Kidney (tissue), 14 donors: Measurements from ENCODE around the gene RBMS3. TPM values are rescaled to one million over a fixed set of nuclear protein-coding genes. Genes with fewer than 3 reads are reported as not detected.

Source experiments
- DNase-seq, 5 donors: peaks; one replicate each; pipeline ENCODE4 v3.0.0-alpha.2; 2013 to 2020
- FAIRE-seq: peaks from 2 replicates; lab custom pipeline; 2012; peaks lifted over from hg19 to GRCh38; lab: Jason Lieb, UNC
- H3K27ac ChIP-seq, 2 donors: one replicate each; pipeline ENCODE4 v1.7.0; 2013; ENCODE audit warnings: low read depth in 2 of 2, low read length in 2 of 2, inconsistent platforms in 1 of 2
- H3K27me3 ChIP-seq: one replicate; pipeline ENCODE4 v1.7.1; 2013; ENCODE audit warnings: low read length, inconsistent platforms; ENCODE audit not compliant: control insufficient read depth, insufficient read depth
- H3K36me3 ChIP-seq, 3 donors: one replicate each; pipeline versions ENCODE4 v1.7.0 to v1.7.1; 2013; ENCODE audit warnings: low read length in 3 of 3, control low read depth in 1 of 3, inconsistent platforms in 1 of 3; ENCODE audit not compliant: insufficient read depth in 3 of 3, control insufficient read depth in 2 of 3
- H3K4me1 ChIP-seq, 3 donors: one replicate each; pipeline versions ENCODE4 v1.7.0 to v1.7.1; 2013; ENCODE audit warnings: low read length in 3 of 3, inconsistent platforms in 1 of 3, low read depth in 1 of 3; ENCODE audit not compliant: control insufficient read depth in 2 of 3, insufficient read depth in 2 of 3
- H3K4me3 ChIP-seq, 3 donors: one replicate each; pipeline versions ENCODE4 v1.7.0 to v1.8.1; 2013; ENCODE audit warnings: low read length in 3 of 3, control low read depth in 1 of 3, inconsistent platforms in 1 of 3
- H3K9ac ChIP-seq, 3 donors: one replicate each; pipeline versions ENCODE4 v1.7.0 to v1.7.1; 2013; ENCODE audit warnings: low read length in 3 of 3, control low read depth in 1 of 3, inconsistent platforms in 1 of 3
- H3K9me3 ChIP-seq, 3 donors: one replicate each; pipeline versions ENCODE4 v1.7.0 to v1.7.1; 2013; ENCODE audit warnings: low read length in 3 of 3, control low read depth in 1 of 3, inconsistent platforms in 1 of 3; ENCODE audit not compliant: control insufficient read depth in 2 of 3, insufficient read depth in 1 of 3
- CTCF ChIP-seq: IDR thresholded peaks from 3 replicates; pipeline ENCODE4 v1.5.1; 2012; ENCODE audit warnings: mild to moderate bottlenecking, moderate library complexity, borderline replicate concordance; ENCODE audit not compliant: insufficient read depth; ENCODE audit errors: extremely low read depth
- intact Hi-C: fragments of 100-400 bp; cut with DNase I; formaldehyde crosslinking; loops from one replicate; pipeline ENCODE4 v1.11.1; 2022
- polyA plus RNA-seq: library from polyadenylated mRNA; stranded (reverse); fragments of 350-450 nt; fragmentation: Illumina TruSeq; extraction: RNeasy Lipid Tissue Mini Kit (QIAGEN cat#74804); gene quantifications from one replicate; pipeline ENCODE4 v1.2.3, GENCODE V29; 2014; ENCODE audit warnings: low read depth, low replicate concordance; ENCODE audit not compliant: insufficient read depth
- total RNA-seq: library from RNA; stranded (reverse); fragmentation: NEBNext Ultra II Directional; extraction: Animal tissue kit (Norgen Biotek cat#: 25700); gene quantifications from one replicate; pipeline ENCODE4 v1.2.1, GENCODE V29; 2021
- donor health status: control.
- donor health status: control.
- donor health status: control.
- donor health status: control.
- donor health status: control.
- donor health status: DM: yes; HTN: yes; CAD: no.
- donor health status: Normal renal cell carcinoma (clear cell type).

The RBMS3 gene
- total and polyA plus RNA-seq, 2 donors from 2014 or later: 3.2 to 48.8 TPM

GRCh38 chr3:29746163-29746760 lies 465.4 kb downstream of the RBMS3 start:
- TF ChIP-seq CTCF: no peak
- FAIRE-seq (no peak), DNase-seq (no peak)
- H3K36me3 ChIP-seq: no peaks in the 10 kb centered on the region
- H3K9me3 ChIP-seq: no peaks in the 10 kb centered on the region
- no peak overlapping the region for H3K9ac ChIP-seq
- H3K4me3 ChIP-seq: no peak overlapping the region
- H3K27me3 ChIP-seq: no peaks in the 10 kb centered on the region
- intact Hi-C loops: no loop called here
- H3K27ac ChIP-seq: no peak overlapping the region
- no peaks in the 10 kb centered on the region for H3K4me1 ChIP-seq

GRCh38 chr3:29747991-29748390 lies 467.1 kb downstream of the RBMS3 start:
- no peak for DNase-seq
- Histone ChIP-seq H3K27me3 (no peaks in the 10 kb centered on the region), H3K4me3 (no peak overlapping the region), H3K4me1 (no peaks in the 10 kb centered on the region), H3K27ac (no peak overlapping the region), H3K9me3 (no peaks in the 10 kb centered on the region), H3K9ac (no peak overlapping the region), H3K36me3 (no peaks in the 10 kb centered on the region)
- intact Hi-C loops: no loop called here
- FAIRE-seq: no peak
- TF ChIP-seq CTCF: no peak

GRCh38 chr3:29751647-29752314 lies 470.9 kb downstream of the RBMS3 start:
- no peak for TF ChIP-seq CTCF
- Histone ChIP-seq H3K9ac (no peak overlapping the region), H3K9me3 (no peaks in the 10 kb centered on the region), H3K4me1 (no peaks in the 10 kb centered on the region), H3K36me3 (no peaks in the 10 kb centered on the region), H3K27ac (no peak overlapping the region), H3K4me3 (no peak overlapping the region), H3K27me3 (no peaks in the 10 kb centered on the region)
- DNase-seq (no peak), FAIRE-seq (no peak)
- intact Hi-C loops: no loop called here
